ENCODE data around the gene KIAA0753. TPM values are rescaled to one million over a fixed set of nuclear protein-coding genes. Genes with fewer than 3 reads are reported as not detected.

Gene KIAA0753
- polyA plus RNA-seq, 1 experiment: 11.5 TPM

DNA sequence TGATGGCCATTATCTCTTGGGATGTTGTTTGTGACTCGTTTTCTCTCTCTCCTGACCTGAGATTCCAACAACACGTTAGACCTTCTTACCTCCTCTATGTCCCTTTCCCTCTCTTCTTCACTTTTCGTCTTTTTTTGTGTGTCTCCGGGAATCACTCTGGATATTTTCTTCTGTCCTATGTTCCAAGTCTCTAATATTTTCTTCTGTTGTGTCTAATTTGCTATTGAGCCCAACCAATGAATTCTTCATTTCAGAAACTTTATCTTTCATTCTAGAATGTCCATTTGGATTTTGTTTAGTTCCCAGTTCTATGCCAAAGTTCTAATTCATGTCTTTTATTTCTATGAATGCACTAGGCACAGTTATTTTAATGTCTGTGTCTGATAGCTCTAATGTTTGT is 57.1 kb downstream of the KIAA0753 start:
- ChIA-PET CTCF (no interaction called here), POLR2A (no interaction called here)
- DNase-seq (ENCODE audit: low read depth, low spot score): no peak
- Histone ChIP-seq H3K27ac (ENCODE audit: low read depth, low read length) (no peak overlapping the region), H3K9me3 (ENCODE audit: control insufficient read depth, insufficient read depth, low read length) (peaks cover 4% of the 10 kb centered on the region; the same call in 1 of the 2 replicates), H3K27me3 (ENCODE audit: control insufficient read depth, insufficient read depth, low read length) (no peaks in the 10 kb centered on the region), H3K4me3 (ENCODE audit: low read depth, low read length) (no peak overlapping the region)
- TF ChIP-seq, protein P1, sequence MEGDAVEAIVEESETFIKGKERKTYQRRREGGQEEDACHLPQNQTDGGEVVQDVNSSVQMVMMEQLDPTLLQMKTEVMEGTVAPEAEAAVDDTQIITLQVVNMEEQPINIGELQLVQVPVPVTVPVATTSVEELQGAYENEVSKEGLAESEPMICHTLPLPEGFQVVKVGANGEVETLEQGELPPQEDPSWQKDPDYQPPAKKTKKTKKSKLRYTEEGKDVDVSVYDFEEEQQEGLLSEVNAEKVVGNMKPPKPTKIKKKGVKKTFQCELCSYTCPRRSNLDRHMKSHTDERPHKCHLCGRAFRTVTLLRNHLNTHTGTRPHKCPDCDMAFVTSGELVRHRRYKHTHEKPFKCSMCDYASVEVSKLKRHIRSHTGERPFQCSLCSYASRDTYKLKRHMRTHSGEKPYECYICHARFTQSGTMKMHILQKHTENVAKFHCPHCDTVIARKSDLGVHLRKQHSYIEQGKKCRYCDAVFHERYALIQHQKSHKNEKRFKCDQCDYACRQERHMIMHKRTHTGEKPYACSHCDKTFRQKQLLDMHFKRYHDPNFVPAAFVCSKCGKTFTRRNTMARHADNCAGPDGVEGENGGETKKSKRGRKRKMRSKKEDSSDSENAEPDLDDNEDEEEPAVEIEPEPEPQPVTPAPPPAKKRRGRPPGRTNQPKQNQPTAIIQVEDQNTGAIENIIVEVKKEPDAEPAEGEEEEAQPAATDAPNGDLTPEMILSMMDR (IDR thresholded peaks at IDR 0.05; ENCODE audit: low read depth, low read length): no peak

DNA sequence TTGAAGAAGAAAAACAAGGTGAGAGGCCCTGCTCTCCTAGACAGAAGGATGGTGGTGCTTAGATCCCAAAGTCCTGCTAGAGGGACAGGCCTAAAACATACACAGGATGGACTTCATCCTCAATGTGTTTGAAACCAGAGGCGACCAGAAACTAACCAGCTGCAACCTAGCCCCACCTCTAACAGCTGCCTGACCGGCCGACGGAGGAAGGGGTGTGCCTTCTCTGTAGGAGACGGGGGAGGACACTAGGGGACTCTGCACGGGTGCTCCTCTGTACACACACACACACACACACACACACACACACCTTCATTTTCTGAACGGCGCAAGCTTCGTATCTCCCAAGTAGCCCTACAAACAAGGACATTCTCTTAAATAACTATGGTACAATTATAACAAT is 59.9 kb downstream of the KIAA0753 start:
- ChIA-PET CTCF (no interaction called here), POLR2A (no interaction called here)
- DNase-seq (ENCODE audit: low read depth, low spot score): no peak

DNA sequence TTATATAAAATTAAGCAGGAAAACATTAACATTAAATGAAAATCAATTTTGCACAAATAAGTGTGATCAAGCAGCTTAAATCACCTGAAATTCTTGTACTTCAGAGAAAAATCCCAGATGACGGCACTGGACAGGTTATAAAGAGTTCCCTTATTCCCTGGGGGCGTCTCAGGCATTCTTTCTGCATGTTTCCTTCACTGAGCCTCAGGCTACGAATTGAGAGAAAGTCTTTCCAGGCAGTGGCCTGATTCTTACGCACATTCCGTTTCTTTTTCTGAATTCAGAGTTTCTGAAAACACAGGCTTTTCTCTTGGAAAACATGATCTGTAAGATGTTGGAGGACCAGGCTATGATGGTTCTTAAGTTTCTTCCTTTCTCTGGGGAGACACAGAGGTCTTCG is 62.0 kb downstream of the KIAA0753 start:
- H3K27ac ChIP-seq (ENCODE audit: low read depth, low read length): no peak overlapping the region
- H3K4me3 ChIP-seq (ENCODE audit: low read depth, low read length): no peak overlapping the region
- no peaks in the 10 kb centered on the region; the same call in 1 of the 2 replicates for H3K9me3 ChIP-seq (ENCODE audit: control insufficient read depth, insufficient read depth, low read length)
- no peak for DNase-seq (ENCODE audit: low read depth, low spot score)
- TF ChIP-seq, protein P1 (IDR thresholded peaks at IDR 0.05; ENCODE audit: low read depth, low read length): no peak
- ChIA-PET POLR2A (no interaction called here), CTCF (no interaction called here)
- H3K27me3 ChIP-seq (ENCODE audit: control insufficient read depth, insufficient read depth, low read length): no peaks in the 10 kb centered on the region

More for the DNA sequence above, 59.9 kb downstream of the KIAA0753 start:
- no peaks in the 10 kb centered on the region; the same call in none of the 2 replicates for H3K9me3 ChIP-seq (ENCODE audit: control insufficient read depth, insufficient read depth, low read length)
- TF ChIP-seq, protein P1 (IDR thresholded peaks at IDR 0.05; ENCODE audit: low read depth, low read length): no peak
- no peak overlapping the region for H3K4me3 ChIP-seq (ENCODE audit: low read depth, low read length)
- no peaks in the 10 kb centered on the region for H3K27me3 ChIP-seq (ENCODE audit: control insufficient read depth, insufficient read depth, low read length)
- H3K27ac ChIP-seq (ENCODE audit: low read depth, low read length): no peak overlapping the region

DNA sequence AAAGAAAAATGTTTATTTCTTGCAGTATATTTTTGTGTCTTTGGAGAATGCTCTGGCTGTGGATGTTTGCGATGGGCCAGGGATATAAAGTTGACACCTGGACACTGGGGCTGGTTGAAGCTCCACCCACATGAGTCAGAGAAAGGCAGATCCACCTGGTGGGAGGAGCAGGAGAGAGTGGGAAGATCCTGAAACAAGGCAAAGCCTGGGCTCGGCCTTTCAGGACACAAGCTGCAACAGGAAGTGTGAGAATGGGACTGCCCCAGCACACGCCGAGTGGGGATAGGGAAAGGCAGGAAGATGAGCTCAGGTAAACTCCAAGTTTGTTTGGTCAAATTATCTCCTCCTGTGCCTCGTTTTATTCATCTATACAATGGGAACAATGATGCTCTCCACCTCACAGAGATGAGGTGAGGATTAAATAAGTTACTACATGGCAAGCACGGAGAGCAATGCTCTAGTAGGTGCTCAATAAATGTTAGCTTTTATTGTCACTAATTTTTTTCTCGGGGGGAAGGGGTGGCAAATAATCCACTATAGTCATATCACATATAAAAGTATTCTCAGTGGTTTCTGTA is 62.7 kb downstream of the KIAA0753 start:
- ChIA-PET CTCF (no interaction called here), POLR2A (no interaction called here)
- Histone ChIP-seq H3K27ac (ENCODE audit: low read depth, low read length) (no peak overlapping the region), H3K4me3 (ENCODE audit: low read depth, low read length) (no peak overlapping the region), H3K27me3 (ENCODE audit: control insufficient read depth, insufficient read depth, low read length) (no peaks in the 10 kb centered on the region), H3K9me3 (ENCODE audit: control insufficient read depth, insufficient read depth, low read length) (no peaks in the 10 kb centered on the region; the same call in 1 of the 2 replicates)
- TF ChIP-seq, protein P1 (IDR thresholded peaks at IDR 0.05; ENCODE audit: low read depth, low read length): no peak
- no peak for DNase-seq (ENCODE audit: low read depth, low spot score)

DNA sequence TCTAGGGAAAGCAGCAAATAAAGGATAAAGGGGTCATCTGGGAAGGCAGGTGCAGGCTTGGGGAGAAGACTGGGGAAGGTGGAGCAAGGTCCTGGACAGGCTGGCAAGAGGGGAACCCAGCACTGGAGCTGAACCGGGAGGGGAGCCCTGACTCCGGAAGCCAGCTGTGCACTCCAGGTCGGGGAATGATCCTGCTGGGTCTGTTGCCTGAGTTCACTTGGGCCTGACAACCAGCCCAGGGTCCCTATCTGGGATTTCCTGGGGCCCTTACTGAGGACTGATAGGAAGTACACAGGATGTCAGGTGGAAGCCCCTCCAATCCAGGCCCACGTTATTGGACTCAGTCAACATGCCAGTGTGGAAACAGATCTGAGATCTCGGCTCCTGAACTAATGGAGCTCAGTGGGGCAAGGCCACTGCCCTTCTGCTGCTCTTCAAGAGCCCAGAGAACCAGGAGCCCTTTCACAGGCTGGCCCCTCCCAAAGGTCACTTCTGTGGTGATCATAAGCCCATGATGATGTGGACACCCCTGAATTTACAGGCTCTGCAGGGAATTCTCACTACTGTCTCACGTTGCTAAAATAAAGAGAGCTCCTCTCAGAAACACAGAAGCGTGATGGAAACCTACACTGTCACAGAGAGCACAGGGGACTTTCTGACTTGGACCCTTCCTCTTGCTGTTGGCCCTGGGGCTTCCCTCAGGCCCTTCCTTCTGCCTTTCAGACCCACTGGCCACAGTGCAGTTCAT is 64.3 kb downstream of the KIAA0753 start:
- TF ChIP-seq, protein P1 (IDR thresholded peaks at IDR 0.05; ENCODE audit: low read depth, low read length): no peak
- no peak for DNase-seq (ENCODE audit: low read depth, low spot score)
- Histone ChIP-seq H3K4me3 (ENCODE audit: low read depth, low read length) (no peak overlapping the region), H3K9me3 (ENCODE audit: control insufficient read depth, insufficient read depth, low read length) (no peaks in the 10 kb centered on the region; the same call in 1 of the 2 replicates), H3K27me3 (ENCODE audit: control insufficient read depth, insufficient read depth, low read length) (no peaks in the 10 kb centered on the region), H3K27ac (ENCODE audit: low read depth, low read length) (peak overlapping the region; percentile 61)
- POLR2A ChIA-PET: no interaction called here
- CTCF ChIA-PET: no interaction called here

Data from AG04450 (cell line).